Right renal pelvis (tissue), 4 donors: ENCODE data around the gene UBE2S. TPM values are rescaled to one million over a fixed set of nuclear protein-coding genes. Genes with fewer than 3 reads are reported as not detected.

Experiments
- polyA plus RNA-seq, 4 donors: library from polyadenylated mRNA; unstranded; fragments of 120-200 nt; gene quantifications; one replicate each; pipeline ENCODE4 v1.2.1, GENCODE V29; 2013; ENCODE audit not compliant: insufficient read length in 4 of 4

Gene UBE2S
- polyA plus RNA-seq, 4 donors: 42.6 to 69.0 (median 48.9) TPM

Other genes starting within 250 kb of the UBE2S start
- 10 to 100 TPM in 1 of 4 donors, 1 to 10 TPM in 3; 8.1 to 10.9 (median 8.3) TPM for gene DNAAF3, start 241.2 kb downstream of the UBE2S start, polyA plus RNA-seq
- under 1 TPM; 0.13 to 0.56 (median 0.29) TPM for gene SYT5, start 227.5 kb downstream of the UBE2S start, polyA plus RNA-seq
- gene PTPRH, start 198.3 kb downstream of the UBE2S start, polyA plus RNA-seq: under 1 TPM in 3 of 4 donors, not detected in 1; 0.10 to 0.49 (median 0.27) TPM
- gene TMEM86B, start 179.0 kb downstream of the UBE2S start, polyA plus RNA-seq: 1 to 10 TPM; 2.9 to 4.5 (median 3.9) TPM
- gene PPP6R1, start 148.8 kb downstream of the UBE2S start, polyA plus RNA-seq: 10 to 100 TPM; 38.9 to 50.9 (median 44.2) TPM
- 10 to 100 TPM; 25.7 to 47.7 (median 29.7) TPM for gene HSPBP1, start 127.7 kb downstream of the UBE2S start, polyA plus RNA-seq
- 10 to 100 TPM; 14.1 to 16.7 (median 16.2) TPM for gene BRSK1, start 123.8 kb downstream of the UBE2S start, polyA plus RNA-seq
- 1 to 10 TPM in 3 of 4 donors, under 1 TPM in 1; 0.72 to 1.6 (median 1.4) TPM for gene TMEM150B, start 82.4 kb downstream of the UBE2S start, polyA plus RNA-seq
- gene KMT5C, start 67.9 kb downstream of the UBE2S start, polyA plus RNA-seq: 10 to 100 TPM; 14.0 to 25.5 (median 16.9) TPM
- 1 to 10 TPM in 1 of 4 donors, under 1 TPM in 3; 0.45 to 1.5 (median 0.72) TPM for gene COX6B2, start 53.1 kb downstream of the UBE2S start, polyA plus RNA-seq
- under 1 TPM; 0.10 to 0.25 (median 0.16) TPM for gene GARIN5B, start 44.5 kb downstream of the UBE2S start, polyA plus RNA-seq
- 1 to 10 TPM; 1.0 to 1.8 (median 1.5) TPM for gene IL11, start 37.3 kb downstream of the UBE2S start, polyA plus RNA-seq
- under 1 TPM in 2 of 4 donors, not detected in 2; 0.47 to 0.56 TPM for gene TMEM190, start 31.0 kb downstream of the UBE2S start, polyA plus RNA-seq
- 1 to 10 TPM in 1 of 4 donors, under 1 TPM in 3; 0.22 to 1.6 (median 0.62) TPM for gene TMEM238, start 23.5 kb downstream of the UBE2S start, polyA plus RNA-seq
- 1,000 to 10,000 TPM in 1 of 4 donors, 100 to 1,000 TPM in 3; 895 to 1,455 (median 919) TPM for gene RPL28, start 21.9 kb downstream of the UBE2S start, polyA plus RNA-seq
- under 1 TPM; 0.10 to 0.14 (median 0.13) TPM for gene SHISA7, start 35.5 kb upstream of the UBE2S start, polyA plus RNA-seq
- 10 to 100 TPM; 35.2 to 54.6 (median 38.7) TPM for gene ISOC2, start 53.9 kb upstream of the UBE2S start, polyA plus RNA-seq
- not detected for gene C19orf85, start 57.0 kb upstream of the UBE2S start, polyA plus RNA-seq
- 1 to 10 TPM; 3.2 to 5.4 (median 3.6) TPM for gene ZNF628, start 68.8 kb upstream of the UBE2S start, polyA plus RNA-seq
- gene NAT14, start 77.4 kb upstream of the UBE2S start, polyA plus RNA-seq: 10 to 100 TPM; 43.6 to 68.7 (median 51.3) TPM
- gene SSC5D, start 80.6 kb upstream of the UBE2S start, polyA plus RNA-seq: 1 to 10 TPM; 1.6 to 2.9 (median 2.3) TPM
- under 1 TPM; 0.62 to 0.97 (median 0.67) TPM for gene SBK2, start 129.3 kb upstream of the UBE2S start, polyA plus RNA-seq
- gene SBK3, start 137.8 kb upstream of the UBE2S start, polyA plus RNA-seq: under 1 TPM in 2 of 4 donors, not detected in 2; 0.13 to 0.28 TPM
- gene ZNF579, start 173.1 kb upstream of the UBE2S start, polyA plus RNA-seq: 10 to 100 TPM; 14.4 to 21.1 (median 18.3) TPM
- 10 to 100 TPM; 19.6 to 23.0 (median 20.3) TPM for gene FIZ1, start 191.7 kb upstream of the UBE2S start, polyA plus RNA-seq
- 10 to 100 TPM in 1 of 4 donors, 1 to 10 TPM in 3; 7.7 to 12.0 (median 8.8) TPM for gene ZNF524, start 192.5 kb upstream of the UBE2S start, polyA plus RNA-seq
- gene ZNF865, start 197.9 kb upstream of the UBE2S start, polyA plus RNA-seq: 10 to 100 TPM in 1 of 4 donors, 1 to 10 TPM in 3; 7.3 to 12.7 (median 7.8) TPM
- gene ZNF784, start 216.8 kb upstream of the UBE2S start, polyA plus RNA-seq: 10 to 100 TPM in 3 of 4 donors, 1 to 10 TPM in 1; 9.2 to 13.5 (median 11.2) TPM
- gene ZNF580, start 233.2 kb upstream of the UBE2S start, polyA plus RNA-seq: 10 to 100 TPM; 37.9 to 49.7 (median 43.6) TPM
- gene ZNF581, start 235.9 kb upstream of the UBE2S start, polyA plus RNA-seq: 10 to 100 TPM; 24.0 to 35.7 (median 25.6) TPM
- 10 to 100 TPM; 19.5 to 26.7 (median 21.3) TPM for gene CCDC106, start 240.4 kb upstream of the UBE2S start, polyA plus RNA-seq
- gene U2AF2, start 247.2 kb upstream of the UBE2S start, polyA plus RNA-seq: 100 to 1,000 TPM; 178 to 218 (median 182) TPM